Calu3 (cell line): ENCODE data around the gene GOLIM4. TPM values are rescaled to one million over a fixed set of nuclear protein-coding genes. Genes with fewer than 3 reads are reported as not detected.

ENCODE experiments used
- BruUV-seq: library from RNA; stranded (reverse); fragments of 400-500 nt; replicated peaks from 2 replicates; lab custom pipeline; 2021; lab: Mats Ljungman, UMichigan
- CTCF ChIA-PET: fragments of 300-600 bp; sonication (Branson Sonifier 250); formaldehyde crosslinking; loops from one replicate; lab custom pipeline; 2022; ENCODE audit warnings: antibody characterized with exemption; lab: Charles Lee
- DNase-seq: peaks from one replicate; pipeline ENCODE4 v3.0.0; 2022
- H3K27ac Mint-ChIP-seq: one replicate; pipeline ENCODE4 v1.8.0; 2022; ENCODE audit warnings: mixed read lengths; ENCODE audit not compliant: unreplicated experiment
- H3K27me3 Mint-ChIP-seq: one replicate; pipeline ENCODE4 v1.8.0; 2022; ENCODE audit warnings: mixed read lengths; ENCODE audit not compliant: unreplicated experiment
- H3K36me3 Mint-ChIP-seq: one replicate; pipeline ENCODE4 v1.8.0; 2022; ENCODE audit warnings: mild to moderate bottlenecking, moderate library complexity, mixed read lengths; ENCODE audit not compliant: insufficient read depth, unreplicated experiment
- H3K4me1 Mint-ChIP-seq: one replicate; pipeline ENCODE4 v1.8.0; 2022; ENCODE audit warnings: mild to moderate bottlenecking, low read depth, mixed read lengths; ENCODE audit not compliant: unreplicated experiment
- H3K4me3 Mint-ChIP-seq: one replicate; pipeline ENCODE4 v1.8.0; 2022; ENCODE audit warnings: mild to moderate bottlenecking, low read depth, moderate library complexity, mixed read lengths; ENCODE audit not compliant: unreplicated experiment
- H3K9me3 Mint-ChIP-seq: one replicate; pipeline ENCODE4 v1.8.0; 2022; ENCODE audit warnings: low read depth, mixed read lengths; ENCODE audit not compliant: unreplicated experiment
- CTCF ChIP-seq: fragments of 200-600 bp; IDR thresholded peaks from one replicate; pipeline ENCODE4 v1.8.0; 2022; ENCODE audit warnings: antibody characterized with exemption; ENCODE audit not compliant: unreplicated experiment
- intact Hi-C: fragments of 100-400 bp; cut with micrococcal nuclease; formaldehyde crosslinking; loops from one replicate; pipeline ENCODE4 v1.10.0; 2022; ENCODE audit not compliant: unreplicated experiment
- total RNA-seq: library from RNA; stranded (reverse); gene quantifications from 2 replicates; pipeline ENCODE4 v1.2.3, GENCODE V29; 2022

Gene GOLIM4
- total RNA-seq, 1 experiment from 2014 or later, result 53.8 TPM

GRCh38 chr3:167973901-167974300 is 121.8 kb downstream of the GOLIM4 start:
- Mint-ChIP-seq H3K4me3 (no peak overlapping the region), H3K9me3 (no peaks in the 10 kb centered on the region), H3K4me1 (peaks cover 15% of the 10 kb centered on the region), H3K27ac (no peak overlapping the region), H3K36me3 (no peaks in the 10 kb centered on the region), H3K27me3 (no peaks in the 10 kb centered on the region)
- no peak for DNase-seq
- no peak for TF ChIP-seq CTCF
- CTCF ChIA-PET, result no interaction called here
- intact Hi-C loops, result no loop called here
- BruUV-seq, result no TSS peak

- peaks cover 15% of the 10 kb centered on the region for H3K4me1 Mint-ChIP-seq
- H3K27ac Mint-ChIP-seq, result no peak overlapping the region
- no peaks in the 10 kb centered on the region for H3K36me3 Mint-ChIP-seq
- no peak overlapping the region for H3K4me3 Mint-ChIP-seq
- H3K9me3 Mint-ChIP-seq, result no peaks in the 10 kb centered on the region
- DNase-seq, result no peak
- no peak for TF ChIP-seq CTCF
- intact Hi-C loops, result no loop called here
- no peaks in the 10 kb centered on the region for H3K27me3 Mint-ChIP-seq
- CTCF ChIA-PET, result interaction anchor here (1.5 kb wide), 1 partner anchor 10 kb away, joined by 3 read pairs; no protein-coding TSS in a partner anchor
- BruUV-seq, result no TSS peak
Observed at GRCh38 chr3:167973046-167973445, 122.7 kb downstream of the GOLIM4 start.

- TF ChIP-seq CTCF, result no peak
- Mint-ChIP-seq H3K27me3 (no peaks in the 10 kb centered on the region), H3K4me3 (no peak overlapping the region), H3K9me3 (no peaks in the 10 kb centered on the region), H3K27ac (no peak overlapping the region), H3K36me3 (no peaks in the 10 kb centered on the region), H3K4me1 (peaks cover 9% of the 10 kb centered on the region)
- no peak for DNase-seq
- BruUV-seq, result no TSS peak
- CTCF ChIA-PET, result interaction anchor here (0.7 to 1.5 kb wide), 2 partner anchors 10 to 15 kb away, joined by 3 read pairs; no protein-coding TSS in a partner anchor
- intact Hi-C loops, result no loop called here
Observed at GRCh38 chr3:167972502-167972901, 123.2 kb downstream of the GOLIM4 start.

- no peak for DNase-seq
- no peak for TF ChIP-seq CTCF
- no peaks in the 10 kb centered on the region for H3K9me3 Mint-ChIP-seq
- H3K4me1 Mint-ChIP-seq, result no peaks in the 10 kb centered on the region
- H3K27me3 Mint-ChIP-seq, result no peaks in the 10 kb centered on the region
- intact Hi-C loops, result no loop called here
- no peaks in the 10 kb centered on the region for H3K36me3 Mint-ChIP-seq
- H3K27ac Mint-ChIP-seq, result no peak overlapping the region
- CTCF ChIA-PET, result no interaction called here
- no peak overlapping the region for H3K4me3 Mint-ChIP-seq
- no TSS peak for BruUV-seq
Observed at GRCh38 chr3:167969548-167969947, 126.2 kb downstream of the GOLIM4 start.
